ENCODE measurements around the gene G6PD. TPM values are rescaled to one million over a fixed set of nuclear protein-coding genes. Genes with fewer than 3 reads are reported as not detected.
"Not testable (repeated sequence)": the region's sequence is repeated elsewhere in the genome, so short reads cannot be mapped to it uniquely, and the experiment has no call there.

The G6PD gene
- total RNA-seq, 1 donor from 2014 or later = 84.9 TPM

GRCh38 chrX:154575076-154575475, 28.4 kb upstream of the G6PD start:
- H3K4me3 ChIP-seq; intact Hi-C loops (cut with DNase I); H3K4me1 ChIP-seq; H3K9me3 ChIP-seq; H3K36me3 ChIP-seq; H3K27ac ChIP-seq; DNase-seq; H3K27me3 ChIP-seq: not testable (repeated sequence)
- peak; percentile 86 for ATAC-seq

DNA sequence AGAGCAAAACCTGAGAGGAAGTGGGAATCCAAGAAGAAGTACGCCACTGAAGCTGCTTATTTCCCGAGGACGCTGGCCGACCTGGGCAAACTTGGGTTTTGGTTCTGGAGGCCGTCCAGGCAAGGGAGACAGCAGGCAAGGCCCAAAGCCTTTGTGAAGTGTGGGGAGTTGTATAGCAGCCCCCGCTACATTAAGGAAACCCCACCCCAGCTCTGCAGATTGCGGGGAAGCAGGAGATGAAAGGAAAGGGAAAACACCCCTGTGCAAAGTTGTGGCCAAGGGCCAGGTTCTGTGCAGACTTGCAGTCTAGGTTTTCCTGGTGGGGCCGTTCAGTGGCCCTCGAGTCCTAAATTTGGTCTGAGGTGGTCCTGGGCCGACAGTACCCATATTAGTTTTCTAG, 26.4 kb upstream of the G6PD start:
- H3K9me3 ChIP-seq; H3K36me3 ChIP-seq; H3K27me3 ChIP-seq; ATAC-seq; H3K27ac ChIP-seq; H3K4me3 ChIP-seq; intact Hi-C loops (cut with DNase I); DNase-seq; H3K4me1 ChIP-seq: not testable (repeated sequence)

DNA sequence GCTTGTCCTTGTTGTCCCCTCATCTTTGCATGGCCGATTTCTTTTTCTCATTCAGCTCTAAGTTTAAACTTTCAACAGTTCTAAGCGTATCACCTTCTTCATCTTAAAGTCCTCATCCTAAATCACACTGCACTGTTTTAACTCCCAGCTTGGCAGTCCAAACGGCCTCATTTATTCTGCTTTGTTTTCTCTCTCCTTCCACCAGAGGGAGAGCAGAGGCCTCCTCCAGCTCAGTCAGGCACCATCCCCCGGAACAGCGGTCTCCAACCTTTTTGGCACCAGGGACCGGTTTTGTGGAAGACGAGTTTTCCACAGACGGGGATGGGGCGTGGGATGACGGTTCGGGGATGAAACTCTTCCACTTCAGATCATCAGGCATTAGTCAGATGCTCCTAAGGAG, 23.7 kb upstream of the G6PD start:
- H3K27me3 ChIP-seq; intact Hi-C loops (cut with DNase I); ATAC-seq; H3K4me3 ChIP-seq; H3K27ac ChIP-seq; H3K36me3 ChIP-seq; H3K9me3 ChIP-seq; H3K4me1 ChIP-seq; DNase-seq: not testable (repeated sequence)

DNA sequence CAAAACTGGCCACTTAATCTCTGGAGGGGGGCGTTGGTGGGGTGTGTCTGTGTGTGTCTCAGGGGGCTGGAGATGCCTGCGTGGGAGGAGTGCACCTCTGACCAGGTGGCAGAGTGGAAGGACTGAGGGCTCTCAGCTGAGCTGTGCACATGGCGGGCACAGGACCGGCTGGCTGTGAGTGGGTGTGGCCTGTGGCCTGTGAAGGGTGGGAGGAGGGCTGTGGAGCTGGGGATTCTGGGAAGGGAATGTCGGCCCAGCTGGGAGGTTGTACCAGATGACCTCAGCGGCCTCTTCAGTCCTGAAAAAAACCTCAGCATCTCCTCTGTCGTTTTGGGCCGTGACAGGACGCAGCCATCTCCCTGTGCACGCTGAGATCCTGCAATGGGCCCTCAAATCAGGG, 15.6 kb upstream of the G6PD start:
- H3K4me3 ChIP-seq; DNase-seq; H3K27ac ChIP-seq; H3K36me3 ChIP-seq; H3K9me3 ChIP-seq; H3K4me1 ChIP-seq; intact Hi-C loops (cut with DNase I); H3K27me3 ChIP-seq: not testable (repeated sequence)
- peak; percentile 54 for ATAC-seq

DNA sequence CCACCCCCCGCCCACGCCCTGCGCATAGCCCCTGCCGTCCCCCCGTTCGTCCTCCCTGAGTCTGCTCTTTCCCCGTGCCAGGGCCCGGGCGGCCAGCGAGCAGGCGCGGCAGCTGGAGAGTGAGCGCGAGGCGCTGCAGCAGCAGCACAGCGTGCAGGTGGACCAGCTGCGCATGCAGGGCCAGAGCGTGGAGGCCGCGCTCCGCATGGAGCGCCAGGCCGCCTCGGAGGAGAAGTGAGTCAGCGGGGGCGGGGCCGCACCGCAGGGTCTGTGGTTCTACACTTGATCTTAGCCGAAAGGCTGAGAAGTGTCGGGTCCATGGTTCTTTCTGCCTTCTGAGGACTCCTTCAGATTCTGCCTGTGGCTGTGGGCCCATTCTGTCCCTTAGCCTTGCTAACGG, 13.7 kb upstream of the G6PD start:
- intact Hi-C loops (cut with DNase I) = not testable (repeated sequence)

GRCh38 chrX:154558896-154559295, 12.2 kb upstream of the G6PD start:
- H3K36me3 ChIP-seq; H3K9me3 ChIP-seq; H3K4me1 ChIP-seq; H3K27me3 ChIP-seq; H3K4me3 ChIP-seq; ATAC-seq; intact Hi-C loops (cut with DNase I); DNase-seq; H3K27ac ChIP-seq: not testable (repeated sequence)

More for the DNA sequence above, 13.7 kb upstream of the G6PD start:
- not testable (repeated sequence) for H3K4me1 ChIP-seq, H3K4me3 ChIP-seq, H3K36me3 ChIP-seq, H3K9me3 ChIP-seq, ATAC-seq, H3K27me3 ChIP-seq, H3K27ac ChIP-seq, DNase-seq

DNA sequence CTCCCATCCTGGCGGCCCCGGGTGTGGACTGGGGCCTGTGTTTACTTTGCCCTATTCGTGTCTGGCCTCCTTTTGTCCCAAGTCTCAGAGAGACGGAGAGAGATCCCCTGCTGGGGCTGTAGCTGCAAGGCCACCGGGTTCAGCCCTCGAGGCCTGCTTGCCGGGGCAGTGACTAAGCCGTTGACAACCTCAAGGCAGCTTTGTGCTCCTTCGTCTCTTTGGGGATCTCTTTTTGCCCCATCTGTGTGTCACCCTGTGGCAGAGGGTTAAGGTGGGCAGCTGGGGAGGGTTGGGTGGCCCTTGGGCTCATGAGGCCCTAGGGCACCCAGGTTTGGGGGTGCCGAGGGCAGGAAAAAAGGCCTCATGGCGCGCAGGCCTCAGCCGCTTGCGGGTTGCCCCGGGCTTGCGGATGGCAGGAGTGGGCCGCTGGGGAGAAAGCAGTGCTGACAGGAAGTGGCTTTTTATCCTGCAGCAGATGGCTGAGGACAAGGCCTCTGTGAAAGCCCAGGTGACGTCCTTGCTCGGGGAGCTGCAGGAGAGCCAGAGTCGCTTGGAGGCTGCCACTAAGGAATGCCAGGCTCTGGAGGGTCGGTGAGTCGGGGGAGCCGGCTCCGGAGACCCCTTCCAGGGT, 11.5 kb upstream of the G6PD start:
- H3K4me1 ChIP-seq; H3K4me3 ChIP-seq; H3K9me3 ChIP-seq; H3K27ac ChIP-seq; DNase-seq; H3K27me3 ChIP-seq; intact Hi-C loops (cut with DNase I); ATAC-seq: not testable (repeated sequence)
- peaks cover 11% of the 10 kb centered on the region for H3K36me3 ChIP-seq

DNA sequence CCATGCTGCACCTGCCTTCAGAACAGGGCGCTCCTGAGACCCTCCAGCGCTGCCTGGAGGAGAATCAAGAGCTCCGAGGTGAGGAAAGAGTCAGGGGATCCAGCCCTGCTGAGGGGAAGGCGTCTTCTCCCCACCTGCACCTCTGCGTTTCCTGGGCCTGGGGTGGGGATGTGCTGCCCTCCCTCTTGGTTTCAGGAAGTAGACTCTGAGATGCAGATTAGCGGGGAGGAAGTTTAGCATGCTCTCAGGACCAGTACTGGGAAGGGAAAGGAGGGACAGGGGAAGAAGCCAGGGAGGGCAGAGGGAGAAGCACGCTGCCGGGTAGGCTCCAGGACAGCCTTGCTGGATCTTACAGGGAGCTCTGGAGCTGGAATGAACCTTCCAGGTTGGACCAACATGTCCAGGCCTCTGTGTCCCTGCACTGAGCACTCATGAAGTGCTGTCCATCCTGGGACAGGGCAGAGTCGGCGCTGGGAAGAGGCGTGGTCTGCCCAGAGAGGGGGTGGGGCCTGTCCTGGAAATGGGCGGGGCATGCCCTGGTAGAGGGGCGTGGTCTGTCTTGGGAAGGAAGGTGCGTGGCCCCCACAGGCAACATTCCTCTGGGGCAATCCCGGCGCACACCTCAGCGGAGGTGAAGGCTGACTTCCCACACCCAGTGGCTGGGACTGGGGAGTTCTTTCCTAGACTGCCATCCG, 5.6 kb upstream of the G6PD start:
- H3K27me3 ChIP-seq; H3K4me1 ChIP-seq; DNase-seq; H3K27ac ChIP-seq; H3K4me3 ChIP-seq; H3K9me3 ChIP-seq; intact Hi-C loops (cut with DNase I): not testable (repeated sequence)
- peak; percentile 48 for ATAC-seq
- H3K36me3 ChIP-seq = peaks cover 16% of the 10 kb centered on the region

DNA sequence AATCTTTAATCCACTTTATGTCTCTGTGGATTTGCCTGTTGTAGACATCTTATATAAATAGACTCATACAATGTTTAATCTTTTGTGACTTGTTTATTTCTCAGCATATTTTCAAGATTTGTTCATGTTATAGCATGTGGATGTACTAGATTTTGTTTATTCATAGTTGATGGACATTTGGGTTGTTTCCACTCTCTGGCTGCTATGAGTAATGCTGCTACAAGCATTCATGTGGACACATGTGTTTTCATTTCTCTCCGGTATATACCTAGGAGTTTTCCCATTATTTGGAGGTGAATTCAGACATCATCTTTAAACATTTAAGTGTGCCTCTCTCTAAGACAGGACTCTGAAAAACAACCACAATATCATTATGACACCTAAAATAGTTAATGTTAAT, 3.1 kb upstream of the G6PD start:
- no peak overlapping the region for H3K27ac ChIP-seq
- H3K4me3 ChIP-seq = no peak overlapping the region
- intact Hi-C loops (cut with DNase I) = no loop called here
- peaks cover 16% of the 10 kb centered on the region for H3K36me3 ChIP-seq
- no peaks in the 10 kb centered on the region for H3K27me3 ChIP-seq
- peaks cover 12% of the 10 kb centered on the region for H3K4me1 ChIP-seq
- no peak for ATAC-seq
- TF ChIP-seq, protein P1, sequence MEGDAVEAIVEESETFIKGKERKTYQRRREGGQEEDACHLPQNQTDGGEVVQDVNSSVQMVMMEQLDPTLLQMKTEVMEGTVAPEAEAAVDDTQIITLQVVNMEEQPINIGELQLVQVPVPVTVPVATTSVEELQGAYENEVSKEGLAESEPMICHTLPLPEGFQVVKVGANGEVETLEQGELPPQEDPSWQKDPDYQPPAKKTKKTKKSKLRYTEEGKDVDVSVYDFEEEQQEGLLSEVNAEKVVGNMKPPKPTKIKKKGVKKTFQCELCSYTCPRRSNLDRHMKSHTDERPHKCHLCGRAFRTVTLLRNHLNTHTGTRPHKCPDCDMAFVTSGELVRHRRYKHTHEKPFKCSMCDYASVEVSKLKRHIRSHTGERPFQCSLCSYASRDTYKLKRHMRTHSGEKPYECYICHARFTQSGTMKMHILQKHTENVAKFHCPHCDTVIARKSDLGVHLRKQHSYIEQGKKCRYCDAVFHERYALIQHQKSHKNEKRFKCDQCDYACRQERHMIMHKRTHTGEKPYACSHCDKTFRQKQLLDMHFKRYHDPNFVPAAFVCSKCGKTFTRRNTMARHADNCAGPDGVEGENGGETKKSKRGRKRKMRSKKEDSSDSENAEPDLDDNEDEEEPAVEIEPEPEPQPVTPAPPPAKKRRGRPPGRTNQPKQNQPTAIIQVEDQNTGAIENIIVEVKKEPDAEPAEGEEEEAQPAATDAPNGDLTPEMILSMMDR (IDR thresholded peaks at IDR 0.05) = no peak
- no peaks in the 10 kb centered on the region for H3K9me3 ChIP-seq
- no peak for DNase-seq

DNA sequence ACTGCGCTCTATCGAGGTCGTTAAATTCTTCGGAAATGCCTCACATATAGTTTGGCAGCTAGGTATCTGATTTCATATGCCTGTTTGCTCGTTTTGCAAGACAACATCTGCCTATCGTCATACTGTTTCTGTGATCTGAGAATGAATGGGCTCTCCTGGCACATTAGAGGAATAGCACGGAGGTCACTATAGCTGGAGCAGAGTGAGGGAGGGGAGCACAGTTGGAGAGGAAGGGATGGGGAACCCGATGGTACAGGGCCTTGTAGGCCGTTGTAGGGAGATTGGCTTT, 1.3 kb upstream of the G6PD start:
- ATAC-seq = no peak
- intact Hi-C loops (cut with DNase I) = no loop called here
- TF ChIP-seq, protein P1 (IDR thresholded peaks at IDR 0.05) = no peak
- DNase-seq = no peak
- Histone ChIP-seq H3K4me3 (peak overlapping the region; percentile 62), H3K27me3 (no peaks in the 10 kb centered on the region), H3K27ac (peak overlapping the region; percentile 83), H3K9me3 (no peaks in the 10 kb centered on the region), H3K36me3 (peaks cover 4% of the 10 kb centered on the region), H3K4me1 (peaks cover 12% of the 10 kb centered on the region)
